Kidney (tissue), 14 donors: Measurements from ENCODE around the gene CAMKMT. TPM values are rescaled to one million over a fixed set of nuclear protein-coding genes. Genes with fewer than 3 reads are reported as not detected.

ENCODE experiments used
- DNase-seq, 5 donors: peaks; one replicate each; pipeline ENCODE4 v3.0.0-alpha.2; 2013 to 2020
- FAIRE-seq: peaks from 2 replicates; lab custom pipeline; 2012; peaks lifted over from hg19 to GRCh38; lab: Jason Lieb, UNC
- H3K27ac ChIP-seq, 2 donors: one replicate each; pipeline ENCODE4 v1.7.0; 2013; ENCODE audit warnings: low read depth in 2 of 2, low read length in 2 of 2, inconsistent platforms in 1 of 2
- H3K27me3 ChIP-seq: one replicate; pipeline ENCODE4 v1.7.1; 2013; ENCODE audit warnings: low read length, inconsistent platforms; ENCODE audit not compliant: control insufficient read depth, insufficient read depth
- H3K36me3 ChIP-seq, 3 donors: one replicate each; pipeline versions ENCODE4 v1.7.0 to v1.7.1; 2013; ENCODE audit warnings: low read length in 3 of 3, control low read depth in 1 of 3, inconsistent platforms in 1 of 3; ENCODE audit not compliant: insufficient read depth in 3 of 3, control insufficient read depth in 2 of 3
- H3K4me1 ChIP-seq, 3 donors: one replicate each; pipeline versions ENCODE4 v1.7.0 to v1.7.1; 2013; ENCODE audit warnings: low read length in 3 of 3, inconsistent platforms in 1 of 3, low read depth in 1 of 3; ENCODE audit not compliant: control insufficient read depth in 2 of 3, insufficient read depth in 2 of 3
- H3K4me3 ChIP-seq, 3 donors: one replicate each; pipeline versions ENCODE4 v1.7.0 to v1.8.1; 2013; ENCODE audit warnings: low read length in 3 of 3, control low read depth in 1 of 3, inconsistent platforms in 1 of 3
- H3K9ac ChIP-seq, 3 donors: one replicate each; pipeline versions ENCODE4 v1.7.0 to v1.7.1; 2013; ENCODE audit warnings: low read length in 3 of 3, control low read depth in 1 of 3, inconsistent platforms in 1 of 3
- H3K9me3 ChIP-seq, 3 donors: one replicate each; pipeline versions ENCODE4 v1.7.0 to v1.7.1; 2013; ENCODE audit warnings: low read length in 3 of 3, control low read depth in 1 of 3, inconsistent platforms in 1 of 3; ENCODE audit not compliant: control insufficient read depth in 2 of 3, insufficient read depth in 1 of 3
- intact Hi-C: fragments of 100-400 bp; cut with DNase I; formaldehyde crosslinking; loops from one replicate; pipeline ENCODE4 v1.11.1; 2022
- polyA plus RNA-seq: library from polyadenylated mRNA; stranded (reverse); fragments of 350-450 nt; fragmentation: Illumina TruSeq; extraction: RNeasy Lipid Tissue Mini Kit (QIAGEN cat#74804); gene quantifications from one replicate; pipeline ENCODE4 v1.2.3, GENCODE V29; 2014; ENCODE audit warnings: low read depth, low replicate concordance; ENCODE audit not compliant: insufficient read depth
- total RNA-seq: library from RNA; stranded (reverse); fragmentation: NEBNext Ultra II Directional; extraction: Animal tissue kit (Norgen Biotek cat#: 25700); gene quantifications from one replicate; pipeline ENCODE4 v1.2.1, GENCODE V29; 2021
- TF ChIP-seq, protein P1 (sequence below): IDR thresholded peaks from 3 replicates; pipeline ENCODE4 v1.5.1; 2012; ENCODE audit warnings: mild to moderate bottlenecking, moderate library complexity, borderline replicate concordance; ENCODE audit not compliant: insufficient read depth; ENCODE audit errors: extremely low read depth
- donor health status: control.
- donor health status: control.
- donor health status: control.
- donor health status: control.
- donor health status: control.
- donor health status: DM: yes; HTN: yes; CAD: no.
- donor health status: Normal renal cell carcinoma (clear cell type).

CAMKMT gene
- total and polyA plus RNA-seq, 2 donors from 2014 or later: 9.9 to 14.5 TPM

DNA sequence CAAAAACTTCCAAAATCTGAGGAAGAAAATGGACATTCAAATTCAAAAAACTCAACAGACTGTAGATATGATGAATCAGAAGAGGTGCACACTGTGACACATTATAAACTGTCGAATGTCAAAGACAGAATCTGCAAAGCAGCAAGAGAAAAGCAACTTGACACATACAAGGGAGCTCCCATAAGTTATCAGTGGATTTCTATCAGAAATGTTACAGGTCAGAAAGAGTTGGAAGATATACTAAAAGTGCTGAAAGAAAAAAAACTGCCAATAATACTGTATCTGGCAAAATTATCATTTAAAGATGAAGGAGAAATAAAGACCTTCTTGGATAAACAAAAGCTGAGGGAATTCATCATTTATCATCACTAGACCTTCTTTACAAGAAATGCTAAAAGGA is 102.7 kb downstream of the CAMKMT start:
- Histone ChIP-seq H3K4me1 (no peaks in the 10 kb centered on the region), H3K27me3 (no peaks in the 10 kb centered on the region), H3K9me3 (peaks cover 0 to 3% (median 3%) of the 10 kb centered on the region in 3 donors), H3K4me3 (no peak overlapping the region), H3K9ac (no peak overlapping the region), H3K27ac (no peak overlapping the region), H3K36me3 (no peaks in the 10 kb centered on the region)
- TF ChIP-seq, protein P1, sequence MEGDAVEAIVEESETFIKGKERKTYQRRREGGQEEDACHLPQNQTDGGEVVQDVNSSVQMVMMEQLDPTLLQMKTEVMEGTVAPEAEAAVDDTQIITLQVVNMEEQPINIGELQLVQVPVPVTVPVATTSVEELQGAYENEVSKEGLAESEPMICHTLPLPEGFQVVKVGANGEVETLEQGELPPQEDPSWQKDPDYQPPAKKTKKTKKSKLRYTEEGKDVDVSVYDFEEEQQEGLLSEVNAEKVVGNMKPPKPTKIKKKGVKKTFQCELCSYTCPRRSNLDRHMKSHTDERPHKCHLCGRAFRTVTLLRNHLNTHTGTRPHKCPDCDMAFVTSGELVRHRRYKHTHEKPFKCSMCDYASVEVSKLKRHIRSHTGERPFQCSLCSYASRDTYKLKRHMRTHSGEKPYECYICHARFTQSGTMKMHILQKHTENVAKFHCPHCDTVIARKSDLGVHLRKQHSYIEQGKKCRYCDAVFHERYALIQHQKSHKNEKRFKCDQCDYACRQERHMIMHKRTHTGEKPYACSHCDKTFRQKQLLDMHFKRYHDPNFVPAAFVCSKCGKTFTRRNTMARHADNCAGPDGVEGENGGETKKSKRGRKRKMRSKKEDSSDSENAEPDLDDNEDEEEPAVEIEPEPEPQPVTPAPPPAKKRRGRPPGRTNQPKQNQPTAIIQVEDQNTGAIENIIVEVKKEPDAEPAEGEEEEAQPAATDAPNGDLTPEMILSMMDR: no peak
- intact Hi-C loops: no loop called here
- DNase-seq (no peak), FAIRE-seq (no peak)

DNA sequence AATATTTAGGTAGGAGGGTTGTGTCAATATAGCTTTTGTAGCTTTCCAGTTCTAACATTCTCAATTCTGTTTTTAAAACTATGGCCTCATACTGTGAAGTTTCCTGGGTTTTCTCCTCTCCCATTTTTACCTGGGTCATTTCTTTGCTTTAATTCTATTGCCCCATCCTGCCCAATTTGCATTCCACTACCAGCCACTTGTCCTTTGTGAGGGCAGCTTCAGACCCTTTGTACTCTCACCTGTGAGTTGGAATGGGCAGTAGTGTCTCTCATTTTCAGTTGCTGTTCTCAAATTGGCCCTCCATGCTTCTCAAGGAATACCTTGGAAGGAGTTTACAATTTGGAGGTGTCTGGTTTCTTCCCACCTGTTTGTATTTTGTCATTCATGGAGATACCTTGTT is 108.4 kb downstream of the CAMKMT start:
- H3K9ac ChIP-seq: no peak overlapping the region
- no peak for FAIRE-seq

DNA sequence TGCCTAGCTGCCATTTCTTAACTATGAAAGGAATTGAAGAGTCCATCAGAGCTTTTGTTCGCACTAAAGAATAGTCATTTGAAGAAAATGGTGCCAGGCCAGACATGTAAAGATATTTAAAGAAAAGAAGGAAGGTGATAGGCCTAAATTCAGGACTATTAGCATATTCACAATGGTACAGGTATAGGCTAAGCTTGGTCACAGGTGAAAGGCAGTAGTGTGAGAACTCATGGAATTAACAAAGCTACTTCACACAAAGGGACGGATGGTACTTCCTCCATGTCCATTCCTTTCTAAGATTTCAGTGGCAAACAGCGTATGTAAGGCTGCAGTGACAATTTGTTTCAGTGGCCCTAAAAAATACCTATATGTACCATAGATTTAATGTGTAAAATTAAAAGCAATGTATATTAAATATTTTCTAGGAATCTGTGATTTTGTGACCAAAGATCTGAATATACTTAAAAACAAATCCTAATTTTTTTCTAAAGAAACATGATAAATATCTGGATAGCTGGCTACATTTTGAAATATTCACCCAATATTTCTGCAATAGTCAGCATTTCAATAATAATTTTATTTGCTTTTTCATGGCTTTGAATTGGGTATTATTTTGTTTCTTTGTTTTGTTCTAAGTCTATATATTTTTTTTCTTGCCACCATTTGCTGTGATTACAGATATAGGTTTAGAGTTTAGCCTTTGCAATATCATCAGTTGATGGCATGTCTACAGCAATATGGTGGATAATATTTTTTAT is 116.1 kb downstream of the CAMKMT start:
- DNase-seq (no peak), FAIRE-seq (no peak)
- TF ChIP-seq, protein P1: no peak
- Histone ChIP-seq H3K4me1 (no peaks in the 10 kb centered on the region), H3K9ac (no peak overlapping the region), H3K9me3 (no peaks in the 10 kb centered on the region), H3K36me3 (no peaks in the 10 kb centered on the region), H3K27me3 (no peaks in the 10 kb centered on the region), H3K4me3 (no peak overlapping the region), H3K27ac (no peak overlapping the region)
- intact Hi-C loops: no loop called here

More for the DNA sequence above, 108.4 kb downstream of the CAMKMT start:
- intact Hi-C loops: no loop called here
- peaks cover 0 to 3% (median 0%) of the 10 kb centered on the region in 3 donors for H3K9me3 ChIP-seq
- no peaks in the 10 kb centered on the region for H3K27me3 ChIP-seq
- DNase-seq: no peak
- no peaks in the 10 kb centered on the region for H3K36me3 ChIP-seq
- TF ChIP-seq, protein P1: no peak
- no peak overlapping the region for H3K27ac ChIP-seq
- no peaks in the 10 kb centered on the region for H3K4me1 ChIP-seq
- no peak overlapping the region for H3K4me3 ChIP-seq
